Retinal pigment epithelial cell (primary cell): ENCODE results near the gene CDCP2.

Source experiments
- DNase-seq: peaks from one replicate; pipeline ENCODE4 v3.0.0-alpha.2; 2010; ENCODE audit warnings: low read depth
- H3K4me3 ChIP-seq: 2 replicates; pipeline ENCODE4 v1.5.1; 2011; ENCODE audit warnings: mild to moderate bottlenecking, low read length, control low read depth, moderate library complexity
- CTCF ChIP-seq: conservative IDR thresholded peaks from 2 replicates; pipeline ENCODE4 v1.5.1; 2011; ENCODE audit warnings: low read depth, low read length, control low read depth, inconsistent platforms

The CDCP2 gene

GRCh38 chr1:54120018-54120697 is 32.6 kb downstream of the CDCP2 start:
- H3K4me3 ChIP-seq: no peak overlapping the region
- no peak for TF ChIP-seq CTCF
- no peak for DNase-seq

- DNase-seq: no peak
- no peak overlapping the region for H3K4me3 ChIP-seq
- no peak for TF ChIP-seq CTCF
Measured at GRCh38 chr1:54118704-54119103, 34.1 kb downstream of the CDCP2 start.

- H3K4me3 ChIP-seq: no peak overlapping the region
- DNase-seq: no peak
- TF ChIP-seq CTCF: no peak
Measured at GRCh38 chr1:54117815-54118563, 34.8 kb downstream of the CDCP2 start.

- DNase-seq: no peak
- TF ChIP-seq CTCF: no peak
- no peak overlapping the region for H3K4me3 ChIP-seq
Measured at GRCh38 chr1:54115520-54115919, 37.3 kb downstream of the CDCP2 start.

GRCh38 chr1:54114955-54115354 is 37.8 kb downstream of the CDCP2 start:
- no peak for TF ChIP-seq CTCF
- no peak overlapping the region for H3K4me3 ChIP-seq
- DNase-seq: no peak

GRCh38 chr1:54114001-54114400 is 38.8 kb downstream of the CDCP2 start:
- DNase-seq: no peak

More at GRCh38 chr1:54114001-54114400, 38.8 kb downstream of the CDCP2 start:
- no peak for TF ChIP-seq CTCF
- no peak overlapping the region for H3K4me3 ChIP-seq
